HG03469 (cell line): ENCODE results near the gene OR52I1.

Experiments
- ATAC-seq: cut with Tn5 transposase; IDR thresholded peaks from one replicate; pipeline ENCODE4 v1.9.1; 2021; ENCODE audit warnings: mild to moderate bottlenecking, moderate library complexity, moderate number of reproducible peaks; ENCODE audit not compliant: unreplicated experiment

OR52I1 gene

DNA sequence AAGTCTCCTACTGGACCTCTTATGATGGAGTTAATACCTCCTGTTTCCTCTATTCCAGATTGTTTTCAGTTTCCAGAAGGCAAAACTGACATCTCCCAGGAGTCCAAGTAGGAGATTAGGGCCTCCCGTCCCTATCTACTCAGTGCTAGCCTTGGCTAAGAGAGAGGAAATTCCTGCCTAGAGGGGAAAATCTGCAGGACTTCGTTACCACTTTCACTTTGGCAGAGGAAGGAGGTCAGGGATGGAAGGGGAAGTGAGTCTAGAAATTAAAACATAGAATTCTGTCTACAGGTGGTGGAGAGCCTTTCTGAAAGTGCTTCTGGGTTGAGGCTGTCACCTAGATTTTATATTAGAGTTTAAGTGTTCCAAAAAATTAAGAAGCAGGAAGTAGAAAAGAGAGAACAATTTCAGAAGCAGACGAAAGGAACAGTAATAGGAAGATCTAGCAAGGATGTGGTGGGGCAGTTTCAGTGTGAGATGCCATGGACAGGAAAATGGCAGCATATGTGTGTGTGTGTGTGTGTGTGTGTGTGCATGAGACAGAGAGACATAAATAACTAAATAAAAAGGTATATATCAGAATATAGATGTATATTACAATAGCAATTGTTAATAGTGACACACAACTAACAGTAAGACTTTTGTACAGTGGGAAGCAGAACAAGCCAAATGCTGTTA, 16.6 kb downstream of the OR52I1 start:
- ATAC-seq: no peak

- ATAC-seq: no peak
Observed at GRCh38 chr11:4611986-4612385, 18.1 kb downstream of the OR52I1 start.

DNA sequence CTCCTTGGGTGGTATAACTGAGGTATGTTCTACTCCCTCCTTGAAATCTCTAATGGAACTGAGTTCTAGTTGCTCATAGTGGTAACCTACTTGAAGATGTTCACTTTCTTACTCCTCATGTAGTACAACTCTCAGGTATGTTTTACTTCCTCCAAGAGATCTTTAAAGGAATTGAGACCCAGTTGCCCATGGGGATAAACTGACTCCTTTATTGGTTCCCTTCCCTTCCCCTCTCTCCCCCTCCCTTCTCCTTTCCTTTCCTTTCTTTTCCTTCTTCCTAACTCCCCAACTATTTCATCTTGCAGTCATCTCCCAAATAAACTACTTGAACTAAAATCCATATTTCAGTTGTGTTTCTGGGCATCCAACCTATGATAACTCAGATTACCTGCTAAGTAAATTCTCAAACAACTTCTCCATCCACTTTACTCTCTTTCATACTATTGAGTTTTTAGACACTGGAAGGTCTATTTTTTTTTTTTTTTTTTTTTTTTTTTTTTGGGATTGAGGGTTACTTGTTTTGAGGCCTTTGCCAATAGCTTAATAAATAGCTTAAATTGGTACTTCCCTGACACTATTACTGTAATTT, 22.1 kb downstream of the OR52I1 start:
- ATAC-seq: no peak

GRCh38 chr11:4619514-4619913, 25.7 kb downstream of the OR52I1 start:
- no peak for ATAC-seq

GRCh38 chr11:4626207-4627099, 32.6 kb downstream of the OR52I1 start:
- ATAC-seq: no peak

DNA sequence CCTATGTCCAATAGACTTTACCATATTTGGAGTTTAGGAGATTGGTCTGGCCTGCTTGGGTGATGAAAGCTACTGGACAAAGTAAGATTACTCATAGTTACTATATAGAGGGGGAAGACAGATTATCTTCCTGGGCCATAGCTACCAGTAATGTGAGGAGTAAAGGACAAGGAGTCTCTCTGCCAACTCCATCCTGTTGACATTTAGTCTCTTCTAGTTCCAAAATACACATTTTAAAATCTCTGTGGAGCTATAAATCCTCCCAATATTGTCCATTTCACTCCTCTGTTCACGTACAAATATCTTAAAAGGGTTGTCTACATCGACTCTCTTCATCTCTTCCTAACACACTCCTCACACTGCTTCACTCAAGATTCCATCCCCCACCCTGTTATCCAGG, 42.3 kb downstream of the OR52I1 start:
- no peak for ATAC-seq

DNA sequence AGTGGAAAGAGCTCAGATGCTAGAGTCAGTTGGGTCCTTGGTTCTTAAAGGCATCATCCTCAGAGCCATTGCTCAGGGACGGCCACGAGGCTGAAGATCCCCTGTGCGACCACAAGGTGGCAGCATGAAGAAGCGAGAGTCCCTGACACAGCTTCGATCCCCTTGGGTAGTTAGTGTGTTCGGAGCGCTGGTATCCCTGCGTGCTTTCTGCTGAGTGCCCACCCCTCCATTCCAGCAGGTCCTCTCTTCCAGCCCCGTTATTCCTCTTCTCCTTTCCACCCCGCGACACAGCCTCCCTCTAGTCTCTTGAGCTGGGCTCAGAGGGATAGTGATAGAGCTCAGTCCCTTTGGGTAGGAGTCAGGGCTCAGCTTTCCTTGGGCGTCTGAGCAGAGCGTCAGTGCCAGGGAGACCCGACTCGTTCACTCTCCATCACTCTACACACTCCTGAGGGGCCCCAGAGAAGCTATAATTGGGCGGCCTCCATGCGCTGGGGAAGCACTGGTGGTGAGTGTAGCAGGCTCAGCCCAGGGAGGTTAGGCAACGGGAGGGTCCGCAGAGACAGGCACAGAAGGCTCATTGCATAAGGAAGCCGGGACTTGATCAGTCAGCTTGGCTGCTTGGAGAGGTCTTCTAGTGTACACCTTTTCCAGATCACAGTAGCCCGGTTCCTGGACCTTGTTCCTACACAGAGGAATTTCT, 43.3 kb downstream of the OR52I1 start, which contains the start of gene OR51D1:
OR51D1 (plus strand) TSS at position 516 of the 700 bp plus-strand sequence. CDS start 2,314 bp downstream, outside the sequence.
- ATAC-seq: peak; percentile 85

DNA sequence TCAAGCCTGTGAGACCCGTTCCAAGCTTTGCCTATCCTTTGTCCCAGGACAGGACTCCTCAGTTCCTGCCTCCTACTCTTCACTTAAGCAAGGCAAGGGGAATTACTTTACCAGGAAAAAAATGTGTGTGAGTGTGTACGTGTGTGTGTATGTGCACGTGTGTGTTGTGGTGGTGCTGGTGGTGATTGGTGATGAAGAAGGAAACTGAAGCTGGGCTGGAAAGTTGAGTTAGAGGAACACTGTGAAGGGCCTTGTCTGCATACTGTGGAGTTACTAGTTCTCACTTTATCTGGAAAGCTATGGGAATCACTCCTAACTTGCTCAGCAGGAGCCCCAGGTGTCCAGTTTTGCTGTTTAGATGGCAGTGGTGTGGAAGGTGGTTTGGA, 43.8 kb downstream of the OR52I1 start:
- ATAC-seq: no peak

- ATAC-seq: no peak
Observed at GRCh38 chr11:4639931-4640330, 46.1 kb downstream of the OR52I1 start.

GRCh38 chr11:4641501-4641900, 47.7 kb downstream of the OR52I1 start:
- ATAC-seq: no peak

DNA sequence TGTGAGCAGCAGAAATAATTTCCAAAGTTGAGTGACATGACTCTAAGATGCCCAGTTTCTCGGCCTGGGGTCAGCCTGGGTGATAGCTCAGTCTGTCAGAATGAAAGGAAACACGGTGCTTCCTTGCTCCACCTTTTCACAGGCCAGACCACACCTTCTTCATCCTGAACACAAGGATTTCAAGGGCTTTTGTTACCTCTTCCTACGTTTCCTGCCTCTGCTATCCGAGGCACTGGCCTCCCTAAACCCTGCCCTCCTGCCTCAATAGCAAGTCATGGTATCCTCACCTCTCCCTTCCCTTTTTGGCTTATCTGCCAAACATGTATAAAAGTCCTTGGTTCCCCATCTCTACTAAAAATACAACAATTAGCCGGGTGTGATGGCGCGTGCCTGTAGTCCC, 48.2 kb downstream of the OR52I1 start:
- ATAC-seq: no peak

DNA sequence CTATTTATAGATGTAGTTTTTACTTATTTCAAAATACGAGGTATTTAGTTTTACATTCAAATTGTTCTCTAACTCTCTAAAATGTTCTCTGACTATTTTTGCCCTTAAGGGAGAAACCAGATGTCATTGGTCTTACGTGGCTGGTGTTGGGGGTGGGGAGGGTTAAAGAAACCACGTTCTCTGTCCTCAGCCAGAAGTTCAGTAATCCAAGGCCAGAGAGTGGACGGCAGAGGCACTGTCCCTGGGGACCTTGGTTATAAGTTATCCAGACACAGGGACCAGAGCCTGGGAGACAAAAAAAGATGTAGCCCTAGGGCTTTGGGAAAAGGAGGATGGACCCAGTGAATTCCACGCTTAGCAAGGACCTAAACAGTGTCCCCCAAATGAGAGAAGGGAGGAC, 49.2 kb downstream of the OR52I1 start:
- no peak for ATAC-seq

DNA sequence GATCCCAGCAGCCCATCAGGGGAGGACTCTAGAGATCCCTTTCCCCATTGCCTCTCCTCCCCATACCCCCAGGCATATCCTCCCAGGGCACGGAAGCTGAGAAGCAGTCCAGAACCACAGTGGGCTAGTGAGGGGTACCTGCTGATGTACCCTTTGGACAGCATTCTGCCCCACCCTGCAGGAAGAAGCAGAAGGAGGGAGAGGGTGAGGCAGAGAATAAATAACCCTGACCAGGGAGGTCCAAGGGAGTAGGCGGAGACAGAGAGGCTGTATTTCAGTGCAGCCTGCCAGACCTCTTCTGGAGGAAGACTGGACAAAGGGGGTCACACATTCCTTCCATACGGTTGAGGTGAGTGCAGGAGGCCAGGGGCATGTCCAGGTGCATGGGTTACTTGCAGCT, 49.8 kb downstream of the OR52I1 start, which contains the start of gene OR51E1:
OR51E1 (plus strand) TSS at position 301 of the 400 bp plus-strand sequence. CDS start 8,545 bp downstream, outside the sequence.
- no peak for ATAC-seq

DNA sequence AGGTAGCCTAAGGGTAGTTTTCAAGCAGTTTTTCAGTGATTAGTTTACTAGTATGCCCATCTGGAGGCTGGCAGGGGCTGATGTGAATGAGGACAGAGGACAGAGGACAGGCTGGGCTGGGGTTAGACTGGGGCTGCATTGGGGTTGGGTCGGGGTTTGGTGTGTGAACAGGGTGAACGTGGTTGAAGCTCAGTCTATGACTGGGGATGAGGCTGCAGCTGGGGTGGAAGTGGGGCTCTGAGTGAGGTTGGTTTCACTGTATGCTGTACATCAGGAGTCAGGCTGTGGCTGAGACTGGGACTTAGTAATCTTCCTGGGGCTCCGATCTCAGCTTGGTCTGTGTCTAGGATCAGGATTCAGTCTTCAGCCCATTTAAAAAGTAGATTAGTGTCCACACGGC, 50.4 kb downstream of the OR52I1 start:
- no peak for ATAC-seq
